ENCODE measurements around the gene H6PD. TPM values are rescaled to one million over a fixed set of nuclear protein-coding genes. Genes with fewer than 3 reads are reported as not detected.

H6PD gene
- total and polyA plus RNA-seq, 2 donors (not counting 3 experiments of a cell fraction or from before 2014, with no cell fraction given) = 24.5 to 29.0 TPM

DNA sequence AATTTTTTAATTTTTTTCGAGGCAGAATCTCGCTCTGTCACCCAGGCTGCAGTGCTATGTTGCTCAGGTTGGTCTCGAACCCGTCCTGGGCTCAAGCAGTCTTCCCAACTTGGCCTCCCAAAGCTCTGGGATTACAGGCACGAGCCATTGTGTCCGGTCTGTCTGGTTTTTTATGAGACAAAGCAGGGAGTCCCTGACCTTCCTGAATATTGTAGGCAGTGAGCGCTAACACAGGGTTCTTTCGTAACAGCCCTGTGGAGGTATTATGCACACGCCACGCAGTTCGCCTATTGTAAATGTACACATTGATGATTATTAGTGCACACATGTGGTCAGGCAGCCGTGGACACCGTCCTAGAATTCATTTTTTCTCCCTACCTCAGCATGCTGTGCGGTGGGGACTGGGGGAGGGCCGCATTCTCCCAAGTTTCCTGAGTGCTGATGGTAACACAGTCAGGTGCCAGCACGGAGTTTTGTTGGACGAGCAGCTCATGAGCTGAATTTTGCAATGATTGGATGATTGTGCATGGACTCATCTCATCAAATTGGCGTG, 77.7 kb downstream of the H6PD start:
- dilution Hi-C loops (cut with MboI; ENCODE audit: extremely low pct_ligation_motif_present, low sequenced_read_pairs) = no loop called here
- POLR2A ChIA-PET = no interaction called here
- H4K20me1 ChIP-seq (replicated peaks; ENCODE audit: control insufficient read depth, extremely low read depth, insufficient read depth, low read length) = peaks cover 14% of the 10 kb centered on the region

More for the DNA sequence above, 77.7 kb downstream of the H6PD start:
- FAIRE-seq = no peak
- no peak for DNase-seq (ENCODE audit: low read depth, low spot score)
- no TSS peak for BruUV-seq (replicated peaks)
- CTCF ChIA-PET = interaction anchor here (1.0 to 1.8 kb wide), 2 partner anchors 45 to 179 kb away, joined by 4 read pairs; no protein-coding TSS in a partner anchor
- Histone ChIP-seq H3K27me3 (ENCODE audit: control insufficient read depth in 2 of 2, insufficient read depth in 2 of 2, low read length in 2 of 2) (no peaks in the 10 kb centered on the region), H3K36me3 (ENCODE audit: control insufficient read depth in 2 of 2, extremely low read depth in 1 of 2, insufficient read depth in 2 of 2, low read length in 2 of 2) (peaks cover 2 to 6% of the 10 kb centered on the region in 2 experiments), H3K4me3 (replicated peaks in 1 of 3; ENCODE audit: insufficient read depth in 1 of 3, low read depth in 1 of 3, low read length in 3 of 3) (no peak overlapping the region), H3K9ac (replicated peaks; ENCODE audit: extremely low read depth, insufficient read depth, low read length) (no peak overlapping the region), H3K9me1 (replicated peaks; ENCODE audit: control insufficient read depth, extremely low read depth, insufficient read depth, low read length) (no peaks in the 10 kb centered on the region), H3K4me2 (ENCODE audit: insufficient read depth, low read length) (no peak overlapping the region), H3K79me2 (ENCODE audit: control insufficient read depth, insufficient read depth, low read length) (peaks cover 94% of the 10 kb centered on the region), H2AFZ (ENCODE audit: low read depth, low read length) (no peak overlapping the region), H3K9me3 (replicated peaks; ENCODE audit: control insufficient read depth, insufficient read depth, low read length) (no peaks in the 10 kb centered on the region), H3K27ac (ENCODE audit: insufficient read depth, low read depth, low read length) (no peak overlapping the region), H3K4me1 (ENCODE audit: control insufficient read depth, extremely low read depth, insufficient read depth, low read length) (peaks cover 5% of the 10 kb centered on the region)
- TF ChIP-seq EZH2 (IDR thresholded peaks at IDR 0.05; ENCODE audit: borderline replicate concordance, low read depth, low read length, severe bottlenecking) (no peak), POLR2A (IDR thresholded peaks at IDR 0.05; ENCODE audit: low read depth, low read length) (no peak), POLR2AphosphoS5 (IDR thresholded peaks at IDR 0.05; ENCODE audit: insufficient read depth, low read depth, low read length) (no peak), CTCF (IDR thresholded peaks at IDR 0.05; ENCODE audit: extremely low read depth in 1 of 2, insufficient read depth in 1 of 2, low read depth in 1 of 2, low read length in 2 of 2) (no peak), MAX (IDR thresholded peaks at IDR 0.05; ENCODE audit: insufficient read depth, insufficient read length) (no peak), MYC (IDR thresholded peaks at IDR 0.05; ENCODE audit: low read depth, low read length) (no peak), FOS (IDR thresholded peaks at IDR 0.05; ENCODE audit: borderline replicate concordance, insufficient read depth, low read length) (no peak), GATA2 (IDR thresholded peaks at IDR 0.05; ENCODE audit: insufficient read depth, insufficient read length, low read depth, low read length) (no peak), JUN (IDR thresholded peaks at IDR 0.05; ENCODE audit: borderline replicate concordance, insufficient read depth, insufficient read length, low read depth) (no peak)
- intact Hi-C loops (cut with micrococcal nuclease) = no loop called here
